Kidney (tissue), 14 donors: ENCODE data around the gene CHSY1. TPM values are rescaled to one million over a fixed set of nuclear protein-coding genes. Genes with fewer than 3 reads are reported as not detected.

Source experiments
- DNase-seq, 5 donors: peaks; one replicate each; pipeline ENCODE4 v3.0.0-alpha.2; 2013 to 2020
- FAIRE-seq: peaks from 2 replicates; lab custom pipeline; 2012; peaks lifted over from hg19 to GRCh38; lab: Jason Lieb, UNC
- H3K27ac ChIP-seq, 2 donors: one replicate each; pipeline ENCODE4 v1.7.0; 2013; ENCODE audit warnings: low read depth in 2 of 2, low read length in 2 of 2, inconsistent platforms in 1 of 2
- H3K27me3 ChIP-seq: one replicate; pipeline ENCODE4 v1.7.1; 2013; ENCODE audit warnings: low read length, inconsistent platforms; ENCODE audit not compliant: control insufficient read depth, insufficient read depth
- H3K36me3 ChIP-seq, 3 donors: one replicate each; pipeline versions ENCODE4 v1.7.0 to v1.7.1; 2013; ENCODE audit warnings: low read length in 3 of 3, control low read depth in 1 of 3, inconsistent platforms in 1 of 3; ENCODE audit not compliant: insufficient read depth in 3 of 3, control insufficient read depth in 2 of 3
- H3K4me1 ChIP-seq, 3 donors: one replicate each; pipeline versions ENCODE4 v1.7.0 to v1.7.1; 2013; ENCODE audit warnings: low read length in 3 of 3, inconsistent platforms in 1 of 3, low read depth in 1 of 3; ENCODE audit not compliant: control insufficient read depth in 2 of 3, insufficient read depth in 2 of 3
- H3K4me3 ChIP-seq, 3 donors: one replicate each; pipeline versions ENCODE4 v1.7.0 to v1.8.1; 2013; ENCODE audit warnings: low read length in 3 of 3, control low read depth in 1 of 3, inconsistent platforms in 1 of 3
- H3K9ac ChIP-seq, 3 donors: one replicate each; pipeline versions ENCODE4 v1.7.0 to v1.7.1; 2013; ENCODE audit warnings: low read length in 3 of 3, control low read depth in 1 of 3, inconsistent platforms in 1 of 3
- H3K9me3 ChIP-seq, 3 donors: one replicate each; pipeline versions ENCODE4 v1.7.0 to v1.7.1; 2013; ENCODE audit warnings: low read length in 3 of 3, control low read depth in 1 of 3, inconsistent platforms in 1 of 3; ENCODE audit not compliant: control insufficient read depth in 2 of 3, insufficient read depth in 1 of 3
- CTCF ChIP-seq: IDR thresholded peaks from 3 replicates; pipeline ENCODE4 v1.5.1; 2012; ENCODE audit warnings: mild to moderate bottlenecking, moderate library complexity, borderline replicate concordance; ENCODE audit not compliant: insufficient read depth; ENCODE audit errors: extremely low read depth
- intact Hi-C: fragments of 100-400 bp; cut with DNase I; formaldehyde crosslinking; loops from one replicate; pipeline ENCODE4 v1.11.1; 2022
- polyA plus RNA-seq: library from polyadenylated mRNA; stranded (reverse); fragments of 350-450 nt; fragmentation: Illumina TruSeq; extraction: RNeasy Lipid Tissue Mini Kit (QIAGEN cat#74804); gene quantifications from one replicate; pipeline ENCODE4 v1.2.3, GENCODE V29; 2014; ENCODE audit warnings: low read depth, low replicate concordance; ENCODE audit not compliant: insufficient read depth
- total RNA-seq: library from RNA; stranded (reverse); fragmentation: NEBNext Ultra II Directional; extraction: Animal tissue kit (Norgen Biotek cat#: 25700); gene quantifications from one replicate; pipeline ENCODE4 v1.2.1, GENCODE V29; 2021
- donor health status: control.
- donor health status: control.
- donor health status: control.
- donor health status: control.
- donor health status: control.
- donor health status: DM: yes; HTN: yes; CAD: no.
- donor health status: Normal renal cell carcinoma (clear cell type).

The CHSY1 gene
- total and polyA plus RNA-seq, 2 donors from 2014 or later: 7.2 to 41.6 TPM

DNA sequence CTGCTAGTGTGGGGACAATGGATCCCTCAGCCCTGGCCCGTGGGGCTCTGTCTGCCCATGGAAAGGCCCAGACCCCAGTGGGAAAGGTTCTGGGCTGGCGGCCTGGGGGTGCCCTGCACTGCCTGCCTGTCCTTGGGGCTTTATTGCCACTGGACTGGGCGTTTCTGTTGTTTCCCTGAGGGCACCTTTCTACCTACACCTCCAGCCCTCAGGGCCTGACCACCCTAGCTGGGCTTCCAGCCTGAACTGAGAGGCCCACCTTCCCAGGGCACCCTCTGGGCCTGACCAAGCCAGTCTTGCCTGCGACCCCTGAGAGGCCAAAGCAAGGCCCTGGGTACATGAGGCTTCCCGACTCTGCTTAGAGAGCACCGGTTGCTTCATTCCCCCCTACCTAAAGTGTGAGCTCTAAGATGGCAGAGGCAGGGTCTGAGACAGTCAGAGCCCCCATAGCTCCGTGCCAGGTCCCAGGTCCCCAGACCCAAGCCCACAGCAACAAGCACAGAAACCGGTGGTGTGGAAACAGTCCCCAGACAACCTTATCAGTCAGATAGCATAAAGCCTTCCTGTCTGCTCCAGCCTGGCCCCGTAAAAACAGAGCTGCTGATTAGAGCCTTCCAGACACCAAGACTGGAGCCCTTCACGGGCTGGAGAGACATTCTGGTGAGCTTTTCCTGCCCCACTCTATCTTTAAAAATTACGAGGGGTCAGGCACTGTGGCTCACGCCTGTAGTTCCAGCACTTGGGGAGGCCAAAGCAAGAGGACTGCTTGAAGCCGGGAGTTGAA lies 102.8 kb downstream of the CHSY1 start:
- intact Hi-C loops: no loop called here

GRCh38 chr15:101148166-101148880 lies 103.5 kb downstream of the CHSY1 start:
- Histone ChIP-seq H3K9me3 (no peaks in the 10 kb centered on the region), H3K27me3 (no peaks in the 10 kb centered on the region), H3K4me3 (no peak overlapping the region), H3K36me3 (no peaks in the 10 kb centered on the region), H3K27ac (no peak overlapping the region), H3K9ac (no peak overlapping the region), H3K4me1 (no peaks in the 10 kb centered on the region)
- intact Hi-C loops: no loop called here
- peak in 1 of 5 donors; percentile 27 for DNase-seq
- FAIRE-seq: no peak
- TF ChIP-seq CTCF: no peak

More for the DNA sequence above, 102.8 kb downstream of the CHSY1 start:
- no peaks in the 10 kb centered on the region for H3K36me3 ChIP-seq
- H3K9ac ChIP-seq: no peak overlapping the region
- peak in 1 of 5 donors; percentile 41 for DNase-seq
- no peaks in the 10 kb centered on the region for H3K9me3 ChIP-seq
- H3K27me3 ChIP-seq: no peaks in the 10 kb centered on the region
- H3K4me3 ChIP-seq: no peak overlapping the region
- peak overlapping the region in 1 of 2 donors; percentile 26 for H3K27ac ChIP-seq
- FAIRE-seq: no peak
- TF ChIP-seq CTCF: no peak
- no peaks in the 10 kb centered on the region for H3K4me1 ChIP-seq

- Histone ChIP-seq H3K4me1 (no peaks in the 10 kb centered on the region), H3K9me3 (no peaks in the 10 kb centered on the region), H3K4me3 (no peak overlapping the region), H3K27me3 (no peaks in the 10 kb centered on the region), H3K36me3 (no peaks in the 10 kb centered on the region), H3K9ac (no peak overlapping the region), H3K27ac (no peak overlapping the region)
- intact Hi-C loops: no loop called here
- no peak for FAIRE-seq
- no peak for TF ChIP-seq CTCF
- DNase-seq: peak in 1 of 5 donors; percentile 9
These were observed 104.7 kb downstream of the CHSY1 start for GRCh38 chr15:101147181-101147580.
